ENCODE results near the gene SNPH.

Gene SNPH

GRCh38 chr20:1346315-1346969 lies 80.3 kb downstream of the SNPH start:
- Histone ChIP-seq H3K4me3 (ENCODE audit: low read depth, low read length) (no peak overlapping the region), H3K9me3 (ENCODE audit: severe bottlenecking) (no peaks in the 10 kb centered on the region), H3K27ac (no peak overlapping the region), H3K27me3 (ENCODE audit: insufficient read depth, low read depth, severe bottlenecking) (no peaks in the 10 kb centered on the region), H3K36me3 (peaks cover 3% of the 10 kb centered on the region; the same call in 1 of the 2 replicates)
- no peak for TF ChIP-seq CTCF (IDR thresholded peaks at IDR 0.05; ENCODE audit: low read depth, low read length)
- DNase-seq: no peak

GRCh38 chr20:1353956-1354355 lies 87.9 kb downstream of the SNPH start:
- Histone ChIP-seq H3K27me3 (ENCODE audit: insufficient read depth, low read depth, severe bottlenecking) (no peaks in the 10 kb centered on the region), H3K27ac (no peak overlapping the region), H3K36me3 (peaks cover 3% of the 10 kb centered on the region; the same call in 1 of the 2 replicates), H3K9me3 (ENCODE audit: severe bottlenecking) (no peaks in the 10 kb centered on the region), H3K4me3 (ENCODE audit: low read depth, low read length) (no peak overlapping the region)
- TF ChIP-seq CTCF (IDR thresholded peaks at IDR 0.05; ENCODE audit: low read depth, low read length): no peak
- no peak for DNase-seq

- no peak for DNase-seq
- Histone ChIP-seq H3K27ac (no peak overlapping the region), H3K27me3 (ENCODE audit: insufficient read depth, low read depth, severe bottlenecking) (no peaks in the 10 kb centered on the region), H3K9me3 (ENCODE audit: severe bottlenecking) (no peaks in the 10 kb centered on the region), H3K4me3 (ENCODE audit: low read depth, low read length) (no peak overlapping the region), H3K36me3 (peaks cover 13% of the 10 kb centered on the region)
- no peak for TF ChIP-seq CTCF (IDR thresholded peaks at IDR 0.05; ENCODE audit: low read depth, low read length)
Observed at GRCh38 chr20:1357921-1358671, 92.0 kb downstream of the SNPH start.
